Measurements from ENCODE around the gene SGTA.

The SGTA gene

GRCh38 chr19:2763687-2764086 is 19.4 kb downstream of the SGTA start:
- Histone ChIP-seq H3K9me3 (no peaks in the 10 kb centered on the region), H3K36me3 (peaks cover 98% of the 10 kb centered on the region), H3K27me3 (no peaks in the 10 kb centered on the region), H3K27ac (no peak overlapping the region), H3K4me1 (ENCODE audit: control insufficient read depth in 1 of 2, insufficient read depth in 1 of 2, low read depth in 1 of 2, low read length in 1 of 2) (no peaks in the 10 kb centered on the region), H3K4me3 (ENCODE audit: low read depth in 1 of 2, low read length in 1 of 2) (no peak overlapping the region)
- TF ChIP-seq CTCF (IDR thresholded peaks at IDR 0.05), result no peak

DNA sequence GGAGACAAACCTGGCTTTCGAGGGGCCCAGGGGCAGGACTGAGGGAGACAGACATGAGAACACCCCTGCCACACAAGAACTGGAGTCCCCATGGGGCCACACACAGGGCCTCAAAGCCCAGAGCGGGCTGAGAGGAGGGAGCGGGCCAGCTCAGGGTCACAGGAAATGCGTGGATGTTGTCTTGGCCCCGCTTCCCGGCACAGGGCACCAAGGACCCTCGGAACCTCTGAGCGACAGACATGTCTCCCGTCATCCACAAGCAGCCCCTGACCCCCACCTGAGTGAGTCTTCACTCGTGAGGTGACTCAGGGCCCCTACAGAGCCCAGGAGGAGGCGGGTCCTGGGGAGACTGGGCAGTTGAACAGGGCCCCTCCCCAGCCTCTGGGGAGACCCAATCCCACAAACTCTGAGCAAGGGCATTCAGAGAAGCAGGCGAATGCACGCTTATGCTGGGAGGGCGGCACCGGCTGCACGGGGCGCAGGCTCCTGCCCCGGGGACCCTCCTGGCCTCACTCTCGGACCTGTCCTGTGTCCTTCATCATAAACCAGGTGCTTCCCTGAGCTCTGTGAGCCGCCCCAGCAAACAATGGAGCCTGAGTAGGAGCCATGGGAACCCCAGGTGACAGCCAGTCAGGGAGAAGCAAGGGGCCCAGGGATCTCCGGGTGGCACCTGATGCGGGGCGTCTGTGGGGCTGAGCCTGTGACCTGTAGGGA is 20.1 kb downstream of the SGTA start:
- no peak overlapping the region for H3K27ac ChIP-seq
- H3K27me3 ChIP-seq, result no peaks in the 10 kb centered on the region
- no peaks in the 10 kb centered on the region for H3K4me1 ChIP-seq (ENCODE audit: control insufficient read depth in 1 of 2, insufficient read depth in 1 of 2, low read depth in 1 of 2, low read length in 1 of 2)
- H3K36me3 ChIP-seq, result peaks cover 95% of the 10 kb centered on the region
- H3K9me3 ChIP-seq, result no peaks in the 10 kb centered on the region
- H3K4me3 ChIP-seq (ENCODE audit: low read depth in 1 of 2, low read length in 1 of 2), result no peak overlapping the region
- TF ChIP-seq CTCF (IDR thresholded peaks at IDR 0.05), result no peak

- Histone ChIP-seq H3K27ac (no peak overlapping the region), H3K36me3 (peaks cover 95% of the 10 kb centered on the region)
Measured at GRCh38 chr19:2761876-2762782, 20.9 kb downstream of the SGTA start.

GRCh38 chr19:2761309-2761677 is 21.8 kb downstream of the SGTA start:
- Histone ChIP-seq H3K27ac (no peak overlapping the region), H3K9me3 (no peaks in the 10 kb centered on the region), H3K36me3 (peaks cover 95% of the 10 kb centered on the region), H3K4me1 (ENCODE audit: control insufficient read depth in 1 of 2, insufficient read depth in 1 of 2, low read depth in 1 of 2, low read length in 1 of 2) (no peaks in the 10 kb centered on the region), H3K4me3 (ENCODE audit: low read depth in 1 of 2, low read length in 1 of 2) (no peak overlapping the region), H3K27me3 (no peaks in the 10 kb centered on the region)
- no peak for TF ChIP-seq CTCF (IDR thresholded peaks at IDR 0.05)

More at GRCh38 chr19:2761876-2762782, 20.9 kb downstream of the SGTA start:
- H3K27me3 ChIP-seq, result no peaks in the 10 kb centered on the region
- H3K9me3 ChIP-seq, result no peaks in the 10 kb centered on the region
- H3K4me1 ChIP-seq (ENCODE audit: control insufficient read depth in 1 of 2, insufficient read depth in 1 of 2, low read depth in 1 of 2, low read length in 1 of 2), result no peaks in the 10 kb centered on the region
- H3K4me3 ChIP-seq (ENCODE audit: low read depth in 1 of 2, low read length in 1 of 2), result no peak overlapping the region
- no peak for TF ChIP-seq CTCF (IDR thresholded peaks at IDR 0.05)

- Histone ChIP-seq H3K9me3 (no peaks in the 10 kb centered on the region), H3K36me3 (peaks cover 92% of the 10 kb centered on the region), H3K27ac (no peak overlapping the region), H3K4me3 (ENCODE audit: low read depth in 1 of 2, low read length in 1 of 2) (no peak overlapping the region), H3K27me3 (no peaks in the 10 kb centered on the region), H3K4me1 (ENCODE audit: control insufficient read depth in 1 of 2, insufficient read depth in 1 of 2, low read depth in 1 of 2, low read length in 1 of 2) (no peaks in the 10 kb centered on the region)
- no peak for TF ChIP-seq CTCF (IDR thresholded peaks at IDR 0.05)
Measured at GRCh38 chr19:2759965-2760364, 23.1 kb downstream of the SGTA start.
